ENCODE measurements around the gene SYDE1.

Gene SYDE1

DNA sequence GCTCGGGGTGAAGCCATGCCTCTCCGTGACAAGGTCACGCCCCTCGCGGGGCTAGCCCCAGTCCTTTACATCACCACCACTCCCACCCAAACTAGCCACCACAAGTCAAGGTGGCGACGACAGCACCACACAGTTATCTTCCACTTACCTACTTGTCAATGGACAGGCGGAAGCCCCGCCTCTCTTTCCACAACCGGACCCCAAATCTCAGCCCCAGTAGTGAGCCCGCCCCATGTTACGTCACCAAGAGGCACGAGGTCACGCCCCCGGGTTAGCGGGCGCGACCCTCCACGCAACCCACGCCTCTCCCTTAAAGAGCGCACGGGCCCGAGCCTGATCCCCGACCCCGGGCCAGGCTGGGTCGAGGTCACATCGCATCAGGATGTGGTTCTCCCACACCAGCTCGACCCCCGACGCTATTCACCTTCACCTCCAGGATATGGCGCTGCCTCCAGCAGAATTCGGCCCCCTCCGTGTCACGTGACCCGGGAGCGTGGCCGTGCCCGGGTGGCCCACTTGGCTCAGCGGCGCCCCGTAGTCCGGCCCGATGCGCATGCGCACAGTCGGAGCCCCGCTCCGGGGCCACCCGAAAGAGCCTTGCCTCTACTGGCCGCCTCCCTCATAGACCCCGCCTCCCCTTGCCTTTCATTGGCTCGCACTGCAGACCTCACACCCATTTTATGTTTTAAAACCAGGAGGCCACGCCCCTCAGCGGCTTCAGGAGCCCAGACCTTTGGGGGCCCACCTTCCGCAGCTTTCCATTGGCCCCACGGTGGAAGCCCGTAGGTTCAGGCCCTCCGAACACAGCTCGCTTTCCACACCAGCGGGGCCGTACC lies 18.2 kb downstream of the SYDE1 start:
- peak; percentile 99 to 100 for DNase-seq

DNA sequence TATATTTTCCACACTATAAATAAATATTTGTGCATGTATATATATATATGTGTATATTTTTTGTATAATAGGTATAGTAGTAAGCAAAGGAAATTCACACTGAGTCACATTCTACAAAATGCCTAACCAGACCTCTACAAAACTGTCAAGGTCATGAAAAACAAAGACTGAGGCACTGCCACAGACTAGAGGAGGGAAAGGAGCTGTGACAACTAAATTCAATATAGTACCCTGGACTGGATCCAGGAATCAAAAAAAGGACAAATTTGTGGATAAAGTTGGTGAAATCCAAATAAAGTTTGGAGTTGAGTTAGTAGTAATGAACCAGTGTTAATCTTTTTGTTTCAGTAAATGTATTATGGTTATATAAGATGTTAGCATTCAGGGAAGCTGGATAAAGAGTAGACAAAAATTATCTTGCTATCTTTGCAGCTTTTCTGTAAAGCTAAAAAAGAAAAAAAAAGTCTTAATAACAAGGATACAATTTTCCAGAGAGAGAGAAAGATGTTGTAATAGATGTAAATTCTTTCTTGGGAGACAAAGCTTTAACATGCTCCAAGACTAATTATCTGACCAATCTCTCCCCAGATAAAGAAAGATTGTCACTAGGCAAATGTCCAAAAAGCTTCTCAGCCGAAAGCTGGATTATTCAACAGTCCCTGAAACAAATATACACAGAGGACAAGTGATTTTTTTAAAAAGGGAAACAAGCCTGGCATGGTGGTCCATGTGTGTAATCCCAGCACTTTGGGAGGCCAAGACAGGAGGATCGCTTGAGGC lies 19.1 kb downstream of the SYDE1 start:
- no peak for DNase-seq

DNA sequence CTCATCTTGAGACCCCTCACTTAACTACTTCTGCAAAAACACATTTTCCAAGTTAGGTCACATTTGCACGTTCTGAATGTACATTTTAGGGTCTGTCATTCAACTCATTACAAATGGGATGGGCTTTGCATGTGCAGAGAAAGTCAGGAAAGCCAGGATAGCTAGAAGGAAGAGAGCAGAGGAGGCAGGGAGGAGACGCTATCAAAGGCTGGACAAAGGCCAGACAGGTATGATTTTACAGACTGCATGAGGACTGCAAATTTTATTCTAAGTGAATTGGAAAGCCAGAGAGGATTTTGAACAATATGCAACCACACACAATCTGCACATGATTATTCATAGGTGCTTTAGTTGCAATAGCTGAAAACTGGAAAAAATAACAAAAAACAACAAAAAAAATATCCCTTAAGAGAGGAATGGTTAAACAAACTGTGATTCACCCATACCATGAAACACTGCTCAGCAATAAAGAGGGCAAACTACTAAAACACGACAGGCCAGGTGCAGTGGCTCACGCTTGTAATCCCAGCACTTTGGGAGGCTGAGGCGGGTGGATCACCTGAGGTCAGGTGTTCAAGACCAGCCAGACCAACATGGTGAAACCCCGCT lies 21.1 kb downstream of the SYDE1 start:
- DNase-seq: no peak

DNA sequence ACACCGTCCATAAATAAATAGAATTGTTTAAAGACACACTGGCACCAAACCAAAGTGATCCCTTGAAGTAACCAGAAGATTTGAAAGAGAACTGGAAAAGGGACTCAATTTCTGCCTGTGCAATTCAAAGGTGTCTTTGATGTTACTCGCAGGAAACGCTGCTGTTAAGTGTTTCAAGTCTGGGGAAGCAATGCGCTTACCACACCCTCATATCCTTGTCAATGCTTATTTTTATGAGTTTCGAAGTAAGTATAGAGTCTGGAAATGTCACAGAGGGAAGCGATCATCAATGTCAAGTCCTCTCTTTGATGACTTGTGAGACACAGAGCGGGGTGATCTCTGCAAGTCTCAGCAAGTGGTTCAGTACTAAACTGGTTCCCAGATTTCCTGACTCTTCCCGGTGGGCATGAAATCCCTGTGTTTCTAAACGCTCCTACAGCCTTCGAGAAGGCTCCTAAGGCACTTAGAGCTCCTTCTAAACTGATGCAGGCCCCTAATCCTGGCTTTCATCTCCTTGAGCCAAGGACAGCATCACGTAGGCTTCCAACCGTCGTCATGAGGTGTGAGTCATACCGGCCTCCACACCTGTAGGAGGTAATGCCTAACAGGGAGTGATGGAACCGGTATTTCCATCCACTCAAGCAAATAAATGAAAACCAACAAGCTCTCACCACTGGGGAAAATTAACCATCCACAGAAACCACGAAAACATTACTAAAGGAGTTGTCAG lies 22.8 kb downstream of the SYDE1 start:
- no peak for DNase-seq

- no peak for DNase-seq
Measured at GRCh38 chr19:15136234-15136954, 29.2 kb downstream of the SYDE1 start.

DNA sequence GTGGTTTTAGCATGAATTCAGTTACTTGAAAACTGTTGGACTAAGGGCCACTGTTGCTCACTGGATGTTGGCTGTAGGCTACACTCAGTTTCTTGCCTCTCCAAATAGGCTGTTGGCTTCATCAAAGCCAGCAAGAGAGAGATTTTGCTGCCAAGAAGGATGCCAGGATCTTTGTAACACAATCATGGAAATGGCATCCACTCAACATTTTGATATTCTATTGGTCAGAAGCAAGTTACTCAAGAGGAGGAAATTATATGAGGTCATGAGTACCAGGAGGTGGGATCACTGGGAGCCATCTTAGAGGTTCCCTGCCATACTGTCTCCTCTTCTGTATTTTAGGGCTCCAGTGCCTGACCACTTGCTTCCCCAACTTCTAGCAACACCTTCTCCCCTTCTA lies 30.6 kb downstream of the SYDE1 start:
- no peak for DNase-seq

- no peak for DNase-seq
Measured at GRCh38 chr19:15138427-15138826, 31.2 kb downstream of the SYDE1 start.

DNA sequence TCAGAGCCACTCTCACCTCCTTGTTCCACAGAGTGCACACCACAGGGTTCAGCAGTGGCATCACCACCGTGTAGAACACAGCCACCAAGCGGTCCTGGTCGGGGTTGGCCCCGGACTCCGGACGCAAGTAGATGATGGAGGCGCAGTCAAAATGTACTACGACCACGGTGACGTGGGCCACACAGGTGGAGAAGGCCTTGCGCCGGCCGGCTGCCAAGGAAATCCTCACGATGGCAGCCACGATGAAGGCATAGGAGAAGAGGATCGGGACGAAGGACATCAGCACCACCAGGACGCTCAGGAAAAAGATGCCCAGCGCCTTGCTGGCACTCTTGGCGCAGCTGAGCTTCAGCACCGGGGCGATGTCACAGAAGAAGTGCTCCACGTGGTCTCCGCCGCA lies 33.9 kb downstream of the SYDE1 start:
- DNase-seq: no peak

GRCh38 chr19:15142313-15142712 lies 35.1 kb downstream of the SYDE1 start:
- no peak for DNase-seq

- no peak for DNase-seq
Measured at GRCh38 chr19:15144046-15144646, 36.9 kb downstream of the SYDE1 start.

DNA sequence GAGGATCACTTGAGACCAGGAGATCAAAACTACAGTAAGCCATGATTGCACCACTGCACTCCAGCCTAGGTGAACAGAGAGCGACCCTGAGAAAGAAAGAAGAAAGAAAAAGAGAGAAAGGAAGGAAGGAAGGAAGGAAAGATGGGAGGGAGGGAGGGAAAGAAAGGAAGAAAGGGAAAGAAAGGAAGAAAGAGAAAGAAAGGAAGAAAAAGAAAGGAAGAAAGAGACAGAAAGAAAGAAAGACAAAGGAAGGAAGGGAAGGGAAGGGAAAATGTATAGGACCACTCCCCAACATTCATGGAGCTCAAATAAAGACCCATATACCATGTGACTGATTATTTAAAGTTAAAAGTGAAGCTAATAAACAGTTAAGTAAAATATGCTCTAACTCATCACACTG lies 39.9 kb downstream of the SYDE1 start:
- no peak for DNase-seq

GRCh38 chr19:15149737-15150136 lies 42.5 kb downstream of the SYDE1 start:
- no peak for DNase-seq

DNA sequence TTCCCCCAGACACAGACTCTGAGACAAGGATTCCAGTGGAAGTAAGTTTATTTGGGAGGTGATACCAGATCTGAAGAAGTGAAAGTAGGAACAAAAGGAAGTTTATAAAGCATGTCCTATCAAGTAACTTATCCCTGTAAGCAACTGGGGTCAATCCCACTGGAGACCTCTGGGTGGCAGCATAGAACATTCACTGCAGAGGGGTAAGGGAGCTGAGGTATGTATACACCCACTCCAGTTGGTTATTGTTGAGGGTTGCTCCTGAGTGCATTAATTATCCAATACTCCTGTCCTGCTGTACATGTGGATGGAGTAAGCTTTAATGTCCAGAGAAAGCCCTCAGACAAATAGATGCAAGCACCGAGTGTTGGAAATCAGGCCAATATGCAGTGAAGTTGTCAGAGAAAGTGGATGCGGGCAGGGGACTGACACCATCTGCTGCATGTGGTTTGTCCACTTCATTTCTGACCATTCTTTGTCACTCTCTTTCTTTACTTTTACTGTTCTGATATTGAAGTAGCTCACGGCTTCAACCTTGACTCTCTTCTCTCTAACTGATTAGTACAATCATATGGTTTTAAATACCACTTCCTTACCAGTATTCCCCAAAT lies 46.9 kb downstream of the SYDE1 start:
- DNase-seq: peak; percentile 37 to 66

DNA sequence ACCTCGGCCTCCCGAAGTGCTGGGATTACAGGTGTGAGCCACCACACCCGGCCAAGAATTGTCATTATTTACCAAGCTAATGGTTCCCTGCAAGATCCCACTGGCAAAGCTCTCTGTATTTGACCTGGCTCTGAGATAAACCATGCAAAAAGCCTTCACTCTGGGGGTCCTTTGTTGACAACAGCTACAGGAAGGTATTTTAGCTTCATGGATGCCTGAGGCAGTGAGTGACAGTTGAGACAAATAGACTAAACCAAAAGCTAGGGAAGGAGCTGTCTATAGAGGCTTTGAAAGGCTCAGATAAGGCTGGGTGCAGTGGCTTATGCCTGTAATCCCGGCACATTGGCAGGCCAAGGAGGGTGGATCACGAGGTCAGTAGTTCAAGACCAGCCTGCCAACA lies 48.1 kb downstream of the SYDE1 start:
- no peak for DNase-seq

DNA sequence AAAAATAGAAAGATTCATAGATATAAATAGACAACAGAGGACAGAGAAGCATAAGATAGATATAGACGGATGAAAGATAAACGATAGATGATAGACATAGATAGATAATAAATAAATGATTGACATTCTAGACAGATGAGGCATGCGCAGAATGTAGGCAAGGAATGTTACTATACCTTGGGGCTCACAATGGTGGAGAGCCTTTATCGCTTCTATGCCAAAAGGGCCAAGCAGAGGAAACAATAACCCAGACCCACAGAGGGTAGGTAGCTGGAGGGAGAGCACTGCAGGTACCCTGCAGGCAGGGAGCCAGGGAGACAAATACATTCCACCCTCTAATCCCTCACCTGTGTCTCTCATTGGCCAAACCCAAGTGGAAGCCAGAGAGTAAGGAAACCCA lies 49.2 kb downstream of the SYDE1 start:
- no peak for DNase-seq

DNA sequence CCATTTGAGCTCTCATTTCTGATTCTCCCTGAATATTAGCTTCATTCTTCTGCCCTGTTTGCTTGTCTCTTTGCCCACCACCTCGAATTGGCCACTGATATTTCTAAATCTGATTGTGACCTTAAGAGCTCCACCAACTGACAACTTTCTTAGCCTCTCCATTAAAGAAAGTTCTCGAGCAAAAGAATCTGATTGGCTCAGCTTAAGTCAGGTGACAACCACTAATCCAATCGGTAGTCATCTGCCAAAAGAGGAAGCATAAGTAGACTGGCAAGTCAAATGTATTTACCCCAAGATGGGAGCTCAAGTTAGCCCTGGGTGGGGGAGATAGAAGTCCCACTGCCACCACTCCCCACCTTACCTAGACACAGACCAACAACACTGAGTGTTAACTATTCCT lies 52.0 kb downstream of the SYDE1 start:
- DNase-seq: no peak

DNA sequence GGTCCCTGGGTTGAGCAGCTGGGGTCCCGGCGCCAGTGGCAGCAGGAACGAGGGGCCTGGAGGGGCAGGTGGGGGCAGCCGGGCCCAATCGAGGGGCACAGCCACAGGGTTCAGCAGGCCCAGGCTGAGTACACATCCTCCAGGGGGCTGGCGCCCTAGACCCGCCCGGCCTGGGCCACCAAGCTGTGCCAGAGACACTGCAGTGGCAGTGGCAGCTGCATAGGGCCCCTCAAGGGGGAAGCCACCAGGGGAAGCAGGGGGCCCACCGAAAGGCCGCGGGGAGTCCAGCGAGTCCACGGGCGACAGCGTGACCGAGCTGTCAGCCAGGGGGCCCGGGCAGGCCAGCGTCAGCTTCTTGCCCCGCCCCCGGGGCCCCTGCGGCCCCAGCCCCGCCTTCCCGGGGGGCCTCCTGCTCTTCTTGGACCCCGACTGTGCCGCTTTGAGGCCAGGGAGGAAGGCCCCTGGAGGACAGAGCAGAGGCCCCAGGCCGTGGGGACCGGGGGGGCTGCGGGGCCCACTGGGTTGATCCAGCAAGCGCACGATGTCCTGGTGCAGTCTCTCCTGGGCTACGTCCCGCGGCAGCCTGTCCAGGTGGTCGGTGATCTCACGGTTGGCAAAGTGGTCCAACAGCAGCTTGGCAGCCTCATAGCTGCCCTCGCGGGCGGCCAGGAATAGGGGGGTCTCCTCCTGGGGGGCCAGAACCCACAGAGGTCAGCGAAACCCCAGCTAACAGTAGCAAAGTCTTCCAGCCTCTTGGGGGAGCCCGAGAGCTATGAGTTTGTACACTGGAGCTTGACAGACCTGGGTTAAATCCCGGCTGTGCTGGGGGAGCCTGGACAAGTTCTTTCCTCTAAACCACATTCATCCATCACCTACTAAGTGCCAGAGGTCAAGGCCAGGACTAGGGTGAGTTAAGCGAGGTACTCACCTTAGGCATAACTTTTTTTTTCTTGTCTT lies 54.1 kb downstream of the SYDE1 start:
- DNase-seq: peak; percentile 50 to 55
